ENCODE results near the gene ASAP2. TPM values are rescaled to one million over a fixed set of nuclear protein-coding genes. Genes with fewer than 3 reads are reported as not detected.

Gene ASAP2
- total RNA-seq, 4 donors from 2014 or later = 28.2 to 38.0 (median 31.7) TPM

- H3K4me1 ChIP-seq = peaks cover 0 to 93% (median 35%) of the 10 kb centered on the region in 4 donors
- no peak for TF ChIP-seq EP300 (IDR thresholded peaks at IDR 0.05)
- no peak for TF ChIP-seq POLR2A (IDR thresholded peaks at IDR 0.05)
- TF ChIP-seq CTCF (IDR thresholded peaks at IDR 0.05) = no peak
- H3K27me3 ChIP-seq = no peaks in the 10 kb centered on the region
- no peaks in the 10 kb centered on the region for H3K36me3 ChIP-seq
- peak overlapping the region in 2 of 4 donors; percentile 5 to 28 for H3K27ac ChIP-seq
- no peaks in the 10 kb centered on the region for H3K9me3 ChIP-seq
- no peak overlapping the region for H3K4me3 ChIP-seq
- no peak for DNase-seq (ENCODE audit: low spot score in 2 of 2)
- WGBS, 2 donors = 67 to 77% methylated on average over 15 of the region's 15 CpGs
These were observed 20.1 kb downstream of the ASAP2 start for GRCh38 chr2:9226458-9227380.

GRCh38 chr2:9228088-9228751, 21.6 kb downstream of the ASAP2 start:
- no peak overlapping the region for H3K4me3 ChIP-seq
- H3K27me3 ChIP-seq = no peaks in the 10 kb centered on the region
- peaks cover 0 to 93% (median 36%) of the 10 kb centered on the region in 4 donors for H3K4me1 ChIP-seq
- no peaks in the 10 kb centered on the region for H3K36me3 ChIP-seq
- no peak for TF ChIP-seq EP300 (IDR thresholded peaks at IDR 0.05)
- TF ChIP-seq POLR2A (IDR thresholded peaks at IDR 0.05) = no peak
- TF ChIP-seq CTCF (IDR thresholded peaks at IDR 0.05) = no peak
- WGBS, 2 donors = 73 to 85% methylated on average over 4 of the region's 4 CpGs
- DNase-seq (ENCODE audit: low spot score in 2 of 2) = no peak
- no peak overlapping the region for H3K27ac ChIP-seq
- no peaks in the 10 kb centered on the region for H3K9me3 ChIP-seq

GRCh38 chr2:9228781-9229469, 22.3 kb downstream of the ASAP2 start:
- H3K4me1 ChIP-seq = peaks cover 0 to 91% (median 34%) of the 10 kb centered on the region in 4 donors
- DNase-seq (ENCODE audit: low spot score in 2 of 2) = no peak
- no peaks in the 10 kb centered on the region for H3K27me3 ChIP-seq
- TF ChIP-seq EP300 (IDR thresholded peaks at IDR 0.05) = no peak
- no peak for TF ChIP-seq CTCF (IDR thresholded peaks at IDR 0.05)
- TF ChIP-seq POLR2A (IDR thresholded peaks at IDR 0.05) = no peak
- no peak overlapping the region for H3K27ac ChIP-seq
- no peak overlapping the region for H3K4me3 ChIP-seq
- 88 to 93% methylated on average over 15 of the region's 15 CpGs for WGBS, 2 donors
- H3K9me3 ChIP-seq = no peaks in the 10 kb centered on the region
- no peaks in the 10 kb centered on the region for H3K36me3 ChIP-seq

GRCh38 chr2:9229470-9229820, 22.8 kb downstream of the ASAP2 start:
- Histone ChIP-seq H3K27me3 (no peaks in the 10 kb centered on the region), H3K27ac (no peak overlapping the region), H3K4me3 (no peak overlapping the region), H3K36me3 (no peaks in the 10 kb centered on the region), H3K4me1 (peaks cover 0 to 91% (median 37%) of the 10 kb centered on the region in 4 donors), H3K9me3 (no peaks in the 10 kb centered on the region)
- 84 to 86% methylated on average over 6 of the region's 6 CpGs for WGBS, 2 donors
- TF ChIP-seq CTCF (IDR thresholded peaks at IDR 0.05) (no peak), POLR2A (IDR thresholded peaks at IDR 0.05) (no peak), EP300 (IDR thresholded peaks at IDR 0.05) (no peak)
- no peak for DNase-seq (ENCODE audit: low spot score in 2 of 2)

Data from tibial nerve (tissue), 4 donors.